Lung (tissue), 12 donors: ENCODE results near the gene DUSP28. TPM values are rescaled to one million over a fixed set of nuclear protein-coding genes. Genes with fewer than 3 reads are reported as not detected.
A peak's percentile ranks its signal among the peaks of the same experiment; 100 is the strongest.
"Not testable (repeated sequence)": the region's sequence is repeated elsewhere in the genome, so short reads cannot be mapped to it uniquely, and the experiment has no call there.

Source experiments
- ATAC-seq: fragments of 200-7000 bp; cut with Tn5 transposase; one replicate; pipeline ENCODE4 v1.9.1; 2020; ENCODE audit warnings: moderate number of reproducible peaks; ENCODE audit not compliant: insufficient read depth, low FRiP score
- DNase-seq, 3 donors: peaks; one replicate each; pipeline ENCODE4 v3.0.0-alpha.2; 2013 to 2017
- H3K27ac ChIP-seq, 2 donors: one replicate each; pipeline ENCODE4 v1.5.1; 2013; ENCODE audit warnings: mild to moderate bottlenecking in 2 of 2, moderate library complexity in 2 of 2, control low read depth in 1 of 2, inconsistent platforms in 1 of 2, low read depth in 1 of 2, low read length in 1 of 2
- H3K27me3 ChIP-seq, 3 donors: one replicate each; pipeline ENCODE4 v1.5.1; 2013; ENCODE audit warnings: low read length in 2 of 3; ENCODE audit not compliant: control insufficient read depth in 3 of 3, insufficient read depth in 3 of 3
- H3K36me3 ChIP-seq, 4 donors: one replicate each; pipeline ENCODE4 v1.5.1; 2013; ENCODE audit warnings: low read length in 4 of 4, mild to moderate bottlenecking in 1 of 4, moderate library complexity in 1 of 4; ENCODE audit not compliant: control insufficient read depth in 4 of 4, insufficient read depth in 4 of 4
- H3K4me1 ChIP-seq, 5 donors: one replicate each; pipeline ENCODE4 v1.5.1; 2013; ENCODE audit warnings: low read length in 5 of 5, mild to moderate bottlenecking in 2 of 5, moderate library complexity in 1 of 5; ENCODE audit not compliant: control insufficient read depth in 5 of 5, insufficient read depth in 5 of 5
- H3K4me3 ChIP-seq: one replicate; pipeline ENCODE4 v1.5.1; 2013; ENCODE audit warnings: mild to moderate bottlenecking, control low read depth, moderate library complexity
- H3K9ac ChIP-seq, 2 donors: one replicate each; pipeline ENCODE4 v1.5.1; 2013; ENCODE audit warnings: low read length in 2 of 2, control low read depth in 1 of 2; ENCODE audit not compliant: insufficient read depth in 1 of 2
- H3K9me3 ChIP-seq, 4 donors: one replicate each; pipeline ENCODE4 v1.5.1; 2013; ENCODE audit warnings: low read length in 3 of 4, mild to moderate bottlenecking in 1 of 4, moderate library complexity in 1 of 4; ENCODE audit not compliant: control insufficient read depth in 4 of 4, insufficient read depth in 3 of 4
- CTCF ChIP-seq: IDR thresholded peaks from 2 replicates; pipeline ENCODE4 v1.5.1; 2012; ENCODE audit warnings: mild to moderate bottlenecking; ENCODE audit errors: control extremely low read depth, extremely low read depth
- WGBS, 2 donors: extraction: QIAGEN DNeasy Blood & Tissue Kit; methylation state at CpG; one replicate each; pipeline ENCODE4 v1.1.7; 2013; 5-methylcytosine and 5-hydroxymethylcytosine counted together
- polyA plus RNA-seq, 2 donors: library from polyadenylated mRNA; stranded (reverse); fragments of 200-250 nt; gene quantifications; one replicate each; pipeline ENCODE4 v1.2.1, GENCODE V29; 2013
- total RNA-seq, 2 donors: library from RNA; depleted of rRNA in 1 of 2; stranded (reverse); fragments of >200 nt in 1 of 2; gene quantifications; one replicate each; pipeline ENCODE4 v1.2.1, GENCODE V29; 2014 to 2021
- donor health status: control.
- donor health status: control.
- donor health status: Bipolar disorder and iron deficiency.
- donor health status: healthy.
- donor health status: DM: yes; HTN: yes; CAD: no.

DUSP28 gene
- total and polyA plus RNA-seq, 4 donors, result 2.8 to 7.7 (median 5.2) TPM

GRCh38 chr2:240559286-240559685 is 871 bp upstream of the DUSP28 start:
- Histone ChIP-seq H3K36me3 (peaks cover 0 to 4% (median 1%) of the 10 kb centered on the region in 4 donors), H3K4me3 (no peak overlapping the region), H3K27me3 (no peaks in the 10 kb centered on the region), H3K4me1 (peaks cover 9 to 31% (median 16%) of the 10 kb centered on the region in 5 donors), H3K27ac (no peak overlapping the region), H3K9ac (no peak overlapping the region), H3K9me3 (no peaks in the 10 kb centered on the region)
- DNase-seq, result no peak
- no peak for TF ChIP-seq CTCF
- 97 to 98% methylated on average over 3 of the region's 3 CpGs for WGBS, 2 donors
- ATAC-seq, result no peak

- Histone ChIP-seq H3K9me3 (no peaks in the 10 kb centered on the region), H3K27ac (peak overlapping the region; percentile 98 to 99), H3K4me1 (peaks cover 9 to 33% (median 20%) of the 10 kb centered on the region in 5 donors), H3K27me3 (no peaks in the 10 kb centered on the region), H3K36me3 (no peaks in the 10 kb centered on the region), H3K4me3 (peak overlapping the region; percentile 83), H3K9ac (peak overlapping the region in 1 of 2 donors; percentile 65)
- peak; percentile 0 for TF ChIP-seq CTCF
- WGBS, 2 donors, result 0 to 1% methylated on average over 75 to 101 of the region's 101 CpGs
- peak; percentile 99 to 100 (median 99) for DNase-seq
- ATAC-seq, result peak; percentile 85
Measured at GRCh38 chr2:240560480-240561324, 545 bp downstream of the DUSP28 start.

- H3K9ac ChIP-seq, result peak overlapping the region in 1 of 2 donors; percentile 65
- DNase-seq, result no peak
- no peak for ATAC-seq
- H3K36me3 ChIP-seq, result no peaks in the 10 kb centered on the region
- peaks cover 9 to 39% (median 26%) of the 10 kb centered on the region in 5 donors for H3K4me1 ChIP-seq
- no peaks in the 10 kb centered on the region for H3K27me3 ChIP-seq
- no peak for TF ChIP-seq CTCF
- H3K9me3 ChIP-seq, result no peaks in the 10 kb centered on the region
- WGBS, 2 donors, result 10 to 11% methylated on average over 14 of the region's 14 CpGs
- peak overlapping the region; percentile 89 to 97 for H3K27ac ChIP-seq
- H3K4me3 ChIP-seq, result peak overlapping the region; percentile 37
Measured at GRCh38 chr2:240561325-240561971, 1.3 kb downstream of the DUSP28 start.

GRCh38 chr2:240563231-240563630 is 3.1 kb downstream of the DUSP28 start:
- DNase-seq, H3K36me3 ChIP-seq, ATAC-seq, H3K4me3 ChIP-seq, H3K27ac ChIP-seq, H3K9me3 ChIP-seq, H3K9ac ChIP-seq, H3K27me3 ChIP-seq: not testable (repeated sequence)
- H3K4me1 ChIP-seq, result peaks cover 8 to 40% (median 23%) of the 10 kb centered on the region in 5 donors
- WGBS, 2 donors, result 97 to 98% methylated on average over 17 of the region's 17 CpGs
